Measurements from ENCODE around the gene GALNS. TPM values are rescaled to one million over a fixed set of nuclear protein-coding genes. Genes with fewer than 3 reads are reported as not detected.

The GALNS gene
- total RNA-seq, 2 donors from 2014 or later = 8.8 to 48.8 TPM

DNA sequence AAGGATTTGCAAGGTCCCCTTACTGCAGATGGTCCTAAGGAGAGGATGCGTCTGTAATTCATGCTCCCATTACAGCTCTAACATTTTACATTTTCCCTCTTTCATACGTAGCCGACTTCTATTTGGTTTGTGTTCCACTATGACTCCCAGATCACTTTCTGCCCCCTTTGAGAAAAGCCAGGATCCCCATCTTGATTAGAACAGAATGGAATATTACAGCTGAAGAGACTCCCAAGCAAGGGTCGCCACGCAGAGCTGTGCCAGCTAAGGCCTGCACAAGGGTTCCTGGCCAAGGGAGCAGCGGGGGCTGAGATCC is 56.5 kb downstream of the GALNS start:
- no peak for TF ChIP-seq CTCF (IDR thresholded peaks at IDR 0.05)
- TF ChIP-seq POLR2A (IDR thresholded peaks at IDR 0.05) = no peak
- Histone ChIP-seq H3K27ac (no peak overlapping the region), H3K9me3 (no peaks in the 10 kb centered on the region), H3K4me1 (peaks cover 23% of the 10 kb centered on the region), H3K27me3 (no peaks in the 10 kb centered on the region), H3K36me3 (replicated peaks in 1 of 2; ENCODE audit: insufficient read depth in 1 of 2, low read depth in 2 of 2) (no peaks in the 10 kb centered on the region), H3K4me3 (no peak overlapping the region)
- 75 to 93% methylated on average over 6 of the region's 6 CpGs for WGBS, 2 donors
- ATAC-seq (no peak), DNase-seq (no peak)
- intact Hi-C loops (cut with DNase I) = no loop called here

- intact Hi-C loops (cut with DNase I) = no loop called here
- no peak for DNase-seq
- 77 to 87% methylated on average over 11 to 17 of the region's 17 CpGs for WGBS, 2 donors
- Histone ChIP-seq H3K27me3 (no peaks in the 10 kb centered on the region), H3K4me3 (no peak overlapping the region), H3K4me1 (peaks cover 19% of the 10 kb centered on the region), H3K9me3 (no peaks in the 10 kb centered on the region), H3K27ac (no peak overlapping the region), H3K36me3 (replicated peaks in 1 of 2; ENCODE audit: insufficient read depth in 1 of 2, low read depth in 2 of 2) (no peaks in the 10 kb centered on the region)
- ATAC-seq = no peak
- TF ChIP-seq CTCF (IDR thresholded peaks at IDR 0.05) = no peak
- no peak for TF ChIP-seq POLR2A (IDR thresholded peaks at IDR 0.05)
These were observed 57.0 kb downstream of the GALNS start for GRCh38 chr16:88799569-88800276.

- ATAC-seq (no peak), DNase-seq (no peak)
- Histone ChIP-seq H3K27ac (no peak overlapping the region), H3K4me1 (peaks cover 11% of the 10 kb centered on the region), H3K27me3 (no peaks in the 10 kb centered on the region), H3K4me3 (no peak overlapping the region), H3K36me3 (replicated peaks in 1 of 2; ENCODE audit: insufficient read depth in 1 of 2, low read depth in 2 of 2) (no peaks in the 10 kb centered on the region), H3K9me3 (no peaks in the 10 kb centered on the region)
- intact Hi-C loops (cut with DNase I) = no loop called here
- TF ChIP-seq CTCF (IDR thresholded peaks at IDR 0.05) = no peak
- no peak for TF ChIP-seq POLR2A (IDR thresholded peaks at IDR 0.05)
These were observed 57.8 kb downstream of the GALNS start for GRCh38 chr16:88798772-88799455.

GRCh38 chr16:88798073-88798472 is 58.7 kb downstream of the GALNS start:
- intact Hi-C loops (cut with DNase I) = no loop called here
- 79 to 81% methylated on average over 4 of the region's 4 CpGs for WGBS, 2 donors

More at GRCh38 chr16:88798073-88798472, 58.7 kb downstream of the GALNS start:
- Histone ChIP-seq H3K27ac (no peak overlapping the region), H3K4me3 (no peak overlapping the region), H3K36me3 (replicated peaks in 1 of 2; ENCODE audit: insufficient read depth in 1 of 2, low read depth in 2 of 2) (no peaks in the 10 kb centered on the region), H3K9me3 (no peaks in the 10 kb centered on the region), H3K27me3 (peaks cover 0 to under 1% of the 10 kb centered on the region in 2 donors), H3K4me1 (peaks cover 6% of the 10 kb centered on the region)
- TF ChIP-seq POLR2A (IDR thresholded peaks at IDR 0.05) = no peak
- no peak for TF ChIP-seq CTCF (IDR thresholded peaks at IDR 0.05)
- DNase-seq = no peak
- no peak for ATAC-seq
